ENCODE measurements around the gene FAM118B. TPM values are rescaled to one million over a fixed set of nuclear protein-coding genes. Genes with fewer than 3 reads are reported as not detected.

FAM118B gene
- total and polyA plus RNA-seq, 4 donors = 10.8 to 24.3 (median 20.7) TPM

DNA sequence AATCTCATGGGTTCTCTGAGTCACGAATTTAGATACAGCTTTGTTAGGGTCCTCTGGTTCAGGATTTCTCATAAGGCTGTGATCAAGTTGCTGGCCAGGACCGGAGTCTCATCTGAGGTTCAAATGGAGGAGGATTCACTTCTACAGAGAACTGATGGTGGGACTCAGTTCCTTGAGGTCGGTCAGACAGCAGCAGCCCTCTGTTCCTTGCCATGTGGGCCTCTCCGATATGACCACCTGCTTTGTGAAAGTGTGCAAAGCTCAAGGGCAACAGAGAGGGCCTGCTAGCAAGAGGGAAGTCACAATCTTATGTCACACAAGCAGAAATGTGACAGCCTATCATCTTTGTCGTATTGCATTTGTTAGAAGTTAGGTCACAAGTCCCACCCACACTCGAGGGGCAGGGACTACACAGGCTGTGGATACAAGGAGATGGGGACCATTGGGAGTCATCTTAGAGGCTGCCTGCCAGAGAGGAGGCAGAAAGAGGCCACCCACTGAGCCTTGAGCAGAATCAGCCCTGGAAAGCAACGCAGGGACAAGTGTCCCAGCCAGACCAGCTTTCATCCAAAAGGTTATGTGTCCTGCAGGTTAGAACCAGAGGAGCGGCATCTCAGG lies 34.6 kb upstream of the FAM118B start:
- H3K36me3 ChIP-seq (ENCODE audit: control insufficient read depth in 4 of 4, insufficient read depth in 4 of 4, low read length in 4 of 4) = no peaks in the 10 kb centered on the region
- H3K27ac ChIP-seq (ENCODE audit: low read depth in 1 of 2, low read length in 1 of 2) = no peak overlapping the region
- no peaks in the 10 kb centered on the region for H3K27me3 ChIP-seq (ENCODE audit: control insufficient read depth in 3 of 3, insufficient read depth in 3 of 3, low read length in 2 of 3)
- TF ChIP-seq, protein P1, sequence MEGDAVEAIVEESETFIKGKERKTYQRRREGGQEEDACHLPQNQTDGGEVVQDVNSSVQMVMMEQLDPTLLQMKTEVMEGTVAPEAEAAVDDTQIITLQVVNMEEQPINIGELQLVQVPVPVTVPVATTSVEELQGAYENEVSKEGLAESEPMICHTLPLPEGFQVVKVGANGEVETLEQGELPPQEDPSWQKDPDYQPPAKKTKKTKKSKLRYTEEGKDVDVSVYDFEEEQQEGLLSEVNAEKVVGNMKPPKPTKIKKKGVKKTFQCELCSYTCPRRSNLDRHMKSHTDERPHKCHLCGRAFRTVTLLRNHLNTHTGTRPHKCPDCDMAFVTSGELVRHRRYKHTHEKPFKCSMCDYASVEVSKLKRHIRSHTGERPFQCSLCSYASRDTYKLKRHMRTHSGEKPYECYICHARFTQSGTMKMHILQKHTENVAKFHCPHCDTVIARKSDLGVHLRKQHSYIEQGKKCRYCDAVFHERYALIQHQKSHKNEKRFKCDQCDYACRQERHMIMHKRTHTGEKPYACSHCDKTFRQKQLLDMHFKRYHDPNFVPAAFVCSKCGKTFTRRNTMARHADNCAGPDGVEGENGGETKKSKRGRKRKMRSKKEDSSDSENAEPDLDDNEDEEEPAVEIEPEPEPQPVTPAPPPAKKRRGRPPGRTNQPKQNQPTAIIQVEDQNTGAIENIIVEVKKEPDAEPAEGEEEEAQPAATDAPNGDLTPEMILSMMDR (IDR thresholded peaks at IDR 0.05; ENCODE audit: control extremely low read depth, extremely low read depth) = no peak
- peaks cover 0 to 1% (median 0%) of the 10 kb centered on the region in 4 donors for H3K9me3 ChIP-seq (ENCODE audit: control insufficient read depth in 4 of 4, insufficient read depth in 3 of 4, low read length in 3 of 4)
- 87 to 88% methylated on average over 8 of the region's 8 CpGs for WGBS, 2 donors
- ATAC-seq (ENCODE audit: insufficient read depth, low FRiP score) (no peak), DNase-seq (no peak)
- no peak overlapping the region for H3K4me3 ChIP-seq
- H3K9ac ChIP-seq (ENCODE audit: insufficient read depth in 1 of 2, low read length in 2 of 2) = no peak overlapping the region
- H3K4me1 ChIP-seq (ENCODE audit: control insufficient read depth in 5 of 5, insufficient read depth in 5 of 5, low read length in 5 of 5) = peaks cover 0 to 30% (median 21%) of the 10 kb centered on the region in 5 donors

DNA sequence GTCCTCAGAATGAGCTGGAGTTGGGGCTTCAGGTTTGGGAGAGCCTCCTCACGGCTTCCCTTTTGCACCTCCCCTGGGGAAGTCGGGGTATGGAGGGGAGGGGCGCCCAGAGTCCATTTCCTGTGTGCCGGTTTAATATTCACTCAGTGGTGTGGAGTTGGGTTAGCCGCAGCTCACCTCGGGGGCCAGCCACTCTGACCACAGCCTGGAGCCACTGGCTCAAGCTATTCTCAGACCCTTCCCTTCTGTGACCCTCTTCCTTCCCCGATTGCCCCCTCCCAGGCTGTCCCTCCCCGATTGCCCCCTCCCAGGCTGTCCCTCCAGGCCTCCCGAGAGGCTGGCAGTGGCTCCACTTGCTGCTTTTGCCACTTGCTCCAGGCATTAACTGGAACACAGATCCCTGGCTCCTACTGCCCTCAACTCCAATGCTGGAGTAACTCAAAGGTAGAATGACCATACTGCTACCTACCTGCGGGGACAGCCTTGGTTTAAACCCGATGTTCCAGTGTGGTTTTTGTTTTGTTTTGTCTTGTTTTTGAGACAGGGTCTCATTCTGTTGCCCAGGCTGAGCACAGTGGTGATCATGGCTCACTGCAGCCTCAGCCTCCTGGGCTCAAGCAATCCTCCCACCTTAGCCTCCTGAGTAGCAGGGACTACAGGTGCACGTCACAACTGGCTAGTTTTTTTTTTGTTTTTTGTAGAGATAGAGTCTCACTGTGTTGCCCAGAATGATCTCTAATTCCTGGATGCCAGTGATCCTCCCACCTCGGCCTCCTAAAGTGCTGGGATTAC lies 29.4 kb upstream of the FAM118B start:
- Histone ChIP-seq H3K9ac (ENCODE audit: insufficient read depth in 1 of 2, low read length in 2 of 2) (no peak overlapping the region), H3K4me3 (no peak overlapping the region), H3K4me1 (ENCODE audit: control insufficient read depth in 5 of 5, insufficient read depth in 5 of 5, low read length in 5 of 5) (peaks cover 0 to 18% (median 0%) of the 10 kb centered on the region in 5 donors), H3K9me3 (ENCODE audit: control insufficient read depth in 4 of 4, insufficient read depth in 3 of 4, low read length in 3 of 4) (no peaks in the 10 kb centered on the region), H3K27ac (ENCODE audit: low read depth in 1 of 2, low read length in 1 of 2) (no peak overlapping the region), H3K27me3 (ENCODE audit: control insufficient read depth in 3 of 3, insufficient read depth in 3 of 3, low read length in 2 of 3) (no peaks in the 10 kb centered on the region), H3K36me3 (ENCODE audit: control insufficient read depth in 4 of 4, insufficient read depth in 4 of 4, low read length in 4 of 4) (peaks cover 0 to 3% (median 0%) of the 10 kb centered on the region in 4 donors)
- TF ChIP-seq, protein P1 (IDR thresholded peaks at IDR 0.05; ENCODE audit: control extremely low read depth, extremely low read depth) = no peak
- DNase-seq (no peak), ATAC-seq (ENCODE audit: insufficient read depth, low FRiP score) (no peak)
- 56 to 66% methylated on average over 13 of the region's 13 CpGs for WGBS, 2 donors

DNA sequence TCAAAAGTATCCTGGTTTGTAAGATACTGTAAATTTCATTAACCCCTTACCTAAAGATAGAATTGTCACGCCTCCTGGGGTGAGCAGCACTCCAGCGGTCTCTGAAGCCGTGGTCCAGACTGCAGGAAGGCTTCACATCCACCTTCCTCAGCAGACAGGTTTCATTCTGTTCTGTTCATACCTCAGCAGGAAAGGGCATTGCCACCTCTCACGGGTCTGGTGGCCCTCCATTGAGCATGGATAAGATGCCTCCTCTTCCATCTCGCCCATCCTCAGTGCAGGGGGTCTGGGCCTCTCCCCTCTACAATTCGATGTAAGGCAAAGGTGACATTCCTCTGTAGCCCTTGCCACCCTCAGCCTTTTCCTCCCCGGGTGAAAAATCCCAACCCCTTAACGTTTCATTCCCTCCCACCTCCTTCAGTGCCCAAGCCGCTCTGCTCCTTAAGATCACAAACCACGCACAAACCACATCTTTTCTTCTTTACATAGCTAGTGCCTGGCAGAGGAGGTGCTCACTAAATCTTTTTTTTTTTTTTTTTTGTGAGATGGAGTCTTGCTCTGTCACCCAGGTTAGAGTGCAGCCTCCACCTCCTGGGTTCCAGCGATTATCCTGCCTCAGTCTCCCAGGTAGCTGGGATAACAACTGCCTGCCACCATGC lies 28.7 kb upstream of the FAM118B start:
- H3K4me1 ChIP-seq (ENCODE audit: control insufficient read depth in 5 of 5, insufficient read depth in 5 of 5, low read length in 5 of 5) = peaks cover 0 to 18% (median 0%) of the 10 kb centered on the region in 5 donors
- ATAC-seq (ENCODE audit: insufficient read depth, low FRiP score) = no peak
- TF ChIP-seq, protein P1 (IDR thresholded peaks at IDR 0.05; ENCODE audit: control extremely low read depth, extremely low read depth) = no peak
- 73 to 76% methylated on average over 11 of the region's 11 CpGs for WGBS, 2 donors
- H3K4me3 ChIP-seq = no peak overlapping the region
- no peak for DNase-seq
- no peak overlapping the region for H3K27ac ChIP-seq (ENCODE audit: low read depth in 1 of 2, low read length in 1 of 2)
- peaks cover 0 to 5% (median 0%) of the 10 kb centered on the region in 4 donors for H3K36me3 ChIP-seq (ENCODE audit: control insufficient read depth in 4 of 4, insufficient read depth in 4 of 4, low read length in 4 of 4)
- no peak overlapping the region for H3K9ac ChIP-seq (ENCODE audit: insufficient read depth in 1 of 2, low read length in 2 of 2)
- no peaks in the 10 kb centered on the region for H3K9me3 ChIP-seq (ENCODE audit: control insufficient read depth in 4 of 4, insufficient read depth in 3 of 4, low read length in 3 of 4)
- no peaks in the 10 kb centered on the region for H3K27me3 ChIP-seq (ENCODE audit: control insufficient read depth in 3 of 3, insufficient read depth in 3 of 3, low read length in 2 of 3)
